HG03064 (cell line): Measurements from ENCODE around the gene RXRG.
A peak's percentile ranks its signal among the peaks of the same experiment; 100 is the strongest.

Source experiments
- ATAC-seq: cut with Tn5 transposase; IDR thresholded peaks from one replicate; pipeline ENCODE4 v1.9.1; 2021; ENCODE audit warnings: low read depth; ENCODE audit not compliant: unreplicated experiment

The RXRG gene

GRCh38 chr1:165376041-165376810 lies 68.7 kb downstream of the RXRG start:
- no peak for ATAC-seq

GRCh38 chr1:165375623-165376022 lies 69.3 kb downstream of the RXRG start:
- ATAC-seq: no peak

DNA sequence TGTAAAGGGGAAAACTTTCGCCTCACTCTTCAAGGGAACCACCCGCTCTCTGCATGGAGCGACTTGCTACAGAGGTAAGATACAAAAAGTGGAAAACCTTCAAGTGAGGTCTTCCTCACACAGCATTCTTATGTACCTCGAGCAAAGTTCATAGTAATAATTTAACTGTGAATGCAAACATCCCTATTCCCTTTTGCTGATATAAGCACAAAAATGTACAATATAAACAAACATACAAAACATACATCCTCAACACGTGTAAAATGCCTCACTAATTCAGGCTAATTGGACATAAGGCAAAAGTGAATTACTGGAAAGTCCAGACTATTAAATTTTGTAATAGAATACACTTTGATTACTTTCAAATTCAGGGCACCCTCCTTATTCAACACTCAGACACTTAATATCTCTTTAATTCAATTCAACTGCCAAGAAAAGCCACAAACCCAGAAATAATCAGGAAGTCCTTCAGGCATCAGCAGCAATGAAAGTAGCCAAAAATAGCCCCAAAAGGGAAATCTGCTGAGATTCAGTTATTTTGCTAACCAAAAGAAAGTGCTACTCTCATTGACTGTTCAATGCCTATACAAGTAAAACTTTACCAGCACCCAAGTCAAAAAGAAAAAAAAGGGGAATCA lies 73.2 kb downstream of the RXRG start:
- no peak for ATAC-seq

DNA sequence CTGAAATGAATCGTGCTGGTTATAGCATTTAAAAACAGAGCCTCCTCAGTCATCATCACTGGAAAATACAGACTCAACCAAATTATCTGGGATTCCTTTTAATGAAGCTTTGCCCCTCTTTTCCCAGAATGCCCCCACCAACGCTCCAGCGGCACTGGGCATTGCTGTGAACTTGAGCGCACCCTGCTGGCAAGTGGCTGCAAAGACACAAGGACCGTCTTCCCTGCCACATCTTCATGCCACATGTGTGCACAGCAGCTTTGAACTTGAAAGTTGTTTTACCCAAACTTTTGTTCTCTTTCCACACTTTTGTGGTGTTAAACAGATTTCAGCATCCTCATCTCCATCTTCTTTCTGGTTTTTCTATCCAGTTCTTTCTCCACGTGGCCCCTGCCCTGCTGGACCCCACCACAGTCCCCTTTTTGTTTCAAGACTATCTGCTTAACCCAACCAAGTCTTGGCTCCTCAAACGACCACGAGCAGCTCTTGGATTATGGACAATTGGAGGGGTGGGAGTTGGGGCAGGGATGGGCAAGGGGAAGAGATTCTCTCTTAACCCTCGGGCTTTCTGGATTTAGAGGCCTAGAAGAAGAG lies 75.6 kb downstream of the RXRG start:
- ATAC-seq: no peak

DNA sequence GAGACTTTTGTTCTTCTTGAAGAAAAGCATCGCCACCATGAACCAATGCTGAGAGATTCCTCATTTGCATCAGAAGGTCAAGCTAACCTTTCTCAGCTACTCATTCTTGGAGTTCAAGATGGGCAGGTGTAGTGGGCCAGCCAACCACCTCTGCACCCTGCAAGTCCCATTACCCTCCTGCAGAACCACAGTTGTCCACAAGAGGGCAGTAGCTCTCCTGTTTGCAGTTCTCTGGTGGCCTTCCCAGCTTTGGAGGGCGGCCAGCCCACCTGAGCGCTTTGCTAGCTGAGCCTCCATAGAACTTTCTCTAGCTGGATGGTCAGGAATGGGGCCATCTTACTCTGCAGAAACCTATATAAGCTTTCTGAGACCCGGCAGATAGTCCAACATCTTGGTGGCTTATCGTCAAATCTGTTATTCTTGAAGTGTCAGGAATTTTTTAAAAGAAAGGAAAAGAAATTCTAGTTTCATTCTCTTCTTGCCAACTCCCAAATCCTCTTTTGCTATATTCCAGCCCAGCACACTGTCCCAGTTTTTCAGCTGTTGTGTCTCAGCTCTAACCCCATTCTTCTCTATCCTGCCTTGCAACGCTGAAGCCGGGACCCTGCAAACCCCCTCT lies 77.4 kb downstream of the RXRG start:
- peak; percentile 72 for ATAC-seq

- no peak for ATAC-seq
Measured at GRCh38 chr1:165365341-165365740, 79.6 kb downstream of the RXRG start.

GRCh38 chr1:165364568-165365133 lies 80.3 kb downstream of the RXRG start:
- no peak for ATAC-seq

DNA sequence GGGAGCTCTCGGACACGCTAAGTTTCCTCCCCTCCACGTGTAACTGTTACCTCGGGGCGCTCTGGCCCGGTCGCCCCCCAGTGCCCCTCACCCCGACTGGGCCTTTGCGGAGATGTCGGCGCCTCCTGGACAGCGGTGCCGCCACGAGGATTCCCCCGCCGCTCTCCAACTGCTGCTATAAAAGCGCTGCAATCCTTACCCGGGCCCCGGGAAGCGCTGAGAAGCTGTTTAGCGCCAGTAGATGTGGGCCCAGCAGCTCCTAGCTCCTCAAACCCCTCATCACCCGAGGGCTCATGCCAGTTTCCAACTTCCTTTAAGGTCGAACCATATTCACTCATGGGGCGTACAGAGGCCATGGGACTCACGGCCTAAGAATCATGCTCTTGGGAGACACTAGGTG lies 88.0 kb downstream of the RXRG start:
- no peak for ATAC-seq

GRCh38 chr1:165355977-165356811 lies 88.7 kb downstream of the RXRG start, which contains the start of gene LMX1A:
Gene LMX1A, minus strand, starts transcription at chr1:165356715. Its CDS starts 1,156 bp downstream, at chr1:165355559.
- ATAC-seq: no peak

DNA sequence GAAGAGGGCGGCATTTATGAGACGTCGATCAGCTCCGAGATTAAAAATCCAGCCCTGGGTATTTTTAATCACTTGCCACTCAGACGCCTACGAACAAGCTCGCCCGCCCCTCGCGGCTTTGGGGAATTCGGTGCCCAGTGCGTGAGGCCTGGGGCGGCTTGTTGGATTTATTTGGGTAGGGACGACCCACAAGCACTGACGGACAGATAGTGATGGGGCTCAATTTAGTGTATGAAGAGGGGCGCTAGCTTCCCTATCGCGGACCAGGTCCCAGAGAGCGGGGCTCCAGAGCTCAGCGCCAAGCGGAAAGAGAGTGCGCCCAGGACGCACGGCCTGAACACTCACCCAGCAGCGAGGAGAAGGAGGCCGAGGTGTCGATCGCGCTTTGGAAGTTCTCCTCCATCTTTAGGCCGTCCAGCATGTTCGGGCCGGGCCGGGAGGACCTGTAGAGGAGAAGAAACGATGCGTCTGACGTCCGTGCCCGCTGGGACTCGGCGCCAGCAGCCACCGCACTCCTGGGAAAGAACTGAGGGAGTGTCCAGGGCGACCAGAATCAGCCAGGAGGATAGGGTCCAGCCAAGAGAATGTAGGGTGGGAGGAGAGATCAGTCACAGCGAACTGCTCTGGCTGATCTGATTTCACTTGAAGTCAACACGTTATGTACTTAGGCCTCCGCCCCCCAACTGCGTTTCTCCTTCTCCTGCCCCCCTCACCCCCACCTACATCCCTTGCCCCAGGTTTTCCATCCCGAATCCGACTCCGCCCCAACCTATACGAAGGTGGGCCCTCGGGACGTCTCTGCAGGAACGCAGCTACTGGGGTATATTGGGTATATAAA lies 89.6 kb downstream of the RXRG start:
- no peak for ATAC-seq

- ATAC-seq: no peak
Measured at GRCh38 chr1:165354739-165355138, 90.2 kb downstream of the RXRG start.

DNA sequence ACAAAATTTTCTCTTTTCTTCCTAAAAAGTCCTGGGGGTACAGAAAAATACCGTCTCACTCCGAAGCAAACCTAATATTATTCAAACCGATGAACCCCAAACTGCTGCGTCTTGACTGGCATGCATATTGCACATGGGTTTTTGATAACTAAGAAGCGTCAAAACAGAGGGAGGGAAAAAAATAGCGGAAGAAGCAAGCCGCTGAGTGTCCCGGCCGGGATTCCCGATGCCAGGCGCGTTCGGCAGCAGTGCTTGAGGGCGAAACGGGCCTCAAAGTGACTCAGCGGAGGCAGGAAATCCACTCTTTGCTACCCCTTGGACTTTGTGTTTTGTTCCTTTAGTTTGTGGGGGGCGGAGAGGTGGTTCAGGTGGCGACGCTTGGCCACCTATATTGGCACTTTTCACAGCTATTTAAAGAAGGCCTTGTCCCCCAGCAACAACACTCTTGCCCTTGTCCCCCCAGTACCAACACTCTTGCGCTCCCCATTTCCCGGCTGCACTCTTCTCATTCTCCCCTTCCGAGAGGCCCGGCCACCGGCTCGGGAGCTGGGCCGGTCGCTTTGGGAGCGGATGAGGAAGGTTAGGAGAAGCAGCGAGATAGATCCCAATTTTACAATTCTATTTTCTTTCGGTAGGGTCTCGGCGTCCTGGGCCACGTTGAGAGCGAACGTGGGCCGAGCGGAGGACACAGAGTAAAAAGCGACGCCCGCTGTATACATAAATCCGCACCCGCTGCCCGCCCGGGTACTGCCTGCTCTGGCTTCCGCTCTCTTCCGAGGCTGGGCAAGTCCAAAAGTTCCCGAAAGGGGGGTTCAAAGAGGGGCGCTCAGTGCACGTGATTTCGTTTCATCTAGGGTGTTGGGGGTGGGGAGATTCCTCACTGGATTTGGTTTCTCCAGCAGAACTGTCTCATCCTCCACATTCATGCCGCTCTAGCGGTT lies 90.9 kb downstream of the RXRG start:
- ATAC-seq: no peak

GRCh38 chr1:165352442-165353293 lies 92.3 kb downstream of the RXRG start:
- no peak for ATAC-seq

GRCh38 chr1:165351863-165352441 lies 93.0 kb downstream of the RXRG start:
- ATAC-seq: no peak
